Hindlimb muscle (tissue), 1 donor: ENCODE results near the gene SYMPK. TPM values are rescaled to one million over a fixed set of nuclear protein-coding genes. Genes with fewer than 3 reads are reported as not detected.
A peak's percentile ranks its signal among the peaks of the same experiment; 100 is the strongest.
"Not testable (repeated sequence)": the region's sequence is repeated elsewhere in the genome, so short reads cannot be mapped to it uniquely, and the experiment has no call there.

Experiments used
- DNase-seq: peaks from one replicate; pipeline ENCODE4 v3.0.0-alpha.2; 2013
- polyA plus RNA-seq: library from polyadenylated mRNA; unstranded; fragments of 120-200 nt; gene quantifications from one replicate; pipeline ENCODE4 v1.2.1, GENCODE V29; 2013; ENCODE audit not compliant: insufficient read length

Gene SYMPK
- polyA plus RNA-seq, 1 donor = 40.3 TPM

GRCh38 chr19:45801603-45802175, 61.3 kb downstream of the SYMPK start:
- DNase-seq = no peak

GRCh38 chr19:45800070-45800553, 62.8 kb downstream of the SYMPK start:
- DNase-seq = no peak

- DNase-seq = not testable (repeated sequence)
These were observed 63.4 kb downstream of the SYMPK start for GRCh38 chr19:45799541-45799940.

- DNase-seq = peak; percentile 69
These were observed 63.9 kb downstream of the SYMPK start for GRCh38 chr19:45798995-45799517.

GRCh38 chr19:45794627-45795026, 68.3 kb downstream of the SYMPK start:
- no peak for DNase-seq

GRCh38 chr19:45793876-45794275, 69.1 kb downstream of the SYMPK start:
- no peak for DNase-seq

- DNase-seq = no peak
These were observed 69.8 kb downstream of the SYMPK start for GRCh38 chr19:45793178-45793564.

GRCh38 chr19:45792470-45793177, 70.3 kb downstream of the SYMPK start, which contains the start of gene DMWD:
TSS of gene DMWD (minus strand) at chr19:45792845. CDS start at chr19:45792756, 89 bp downstream.
- peak; percentile 99 for DNase-seq

- no peak for DNase-seq
These were observed 71.0 kb downstream of the SYMPK start for GRCh38 chr19:45791744-45792469.

GRCh38 chr19:45790942-45791341, 72.0 kb downstream of the SYMPK start:
- no peak for DNase-seq

GRCh38 chr19:45789035-45789786, 73.7 kb downstream of the SYMPK start:
- DNase-seq = no peak

- DNase-seq = no peak
These were observed 76.4 kb downstream of the SYMPK start for GRCh38 chr19:45786533-45786894.

GRCh38 chr19:45785781-45786532, 77.0 kb downstream of the SYMPK start:
- DNase-seq = no peak

GRCh38 chr19:45785097-45785496, 77.8 kb downstream of the SYMPK start:
- no peak for DNase-seq

GRCh38 chr19:45784096-45784495, 78.9 kb downstream of the SYMPK start:
- DNase-seq = no peak

GRCh38 chr19:45782820-45783785, 79.8 kb downstream of the SYMPK start:
- DNase-seq = no peak

- no peak for DNase-seq
These were observed 80.7 kb downstream of the SYMPK start, which contains the start of gene DMPK for GRCh38 chr19:45782162-45782691. TSS of gene DMPK (minus strand) at chr19:45782490. CDS start at chr19:45782352, 138 bp downstream.

- no peak for DNase-seq
These were observed 81.5 kb downstream of the SYMPK start for GRCh38 chr19:45781214-45782161.
